ENCODE data around the gene DYSF.

The DYSF gene

DNA sequence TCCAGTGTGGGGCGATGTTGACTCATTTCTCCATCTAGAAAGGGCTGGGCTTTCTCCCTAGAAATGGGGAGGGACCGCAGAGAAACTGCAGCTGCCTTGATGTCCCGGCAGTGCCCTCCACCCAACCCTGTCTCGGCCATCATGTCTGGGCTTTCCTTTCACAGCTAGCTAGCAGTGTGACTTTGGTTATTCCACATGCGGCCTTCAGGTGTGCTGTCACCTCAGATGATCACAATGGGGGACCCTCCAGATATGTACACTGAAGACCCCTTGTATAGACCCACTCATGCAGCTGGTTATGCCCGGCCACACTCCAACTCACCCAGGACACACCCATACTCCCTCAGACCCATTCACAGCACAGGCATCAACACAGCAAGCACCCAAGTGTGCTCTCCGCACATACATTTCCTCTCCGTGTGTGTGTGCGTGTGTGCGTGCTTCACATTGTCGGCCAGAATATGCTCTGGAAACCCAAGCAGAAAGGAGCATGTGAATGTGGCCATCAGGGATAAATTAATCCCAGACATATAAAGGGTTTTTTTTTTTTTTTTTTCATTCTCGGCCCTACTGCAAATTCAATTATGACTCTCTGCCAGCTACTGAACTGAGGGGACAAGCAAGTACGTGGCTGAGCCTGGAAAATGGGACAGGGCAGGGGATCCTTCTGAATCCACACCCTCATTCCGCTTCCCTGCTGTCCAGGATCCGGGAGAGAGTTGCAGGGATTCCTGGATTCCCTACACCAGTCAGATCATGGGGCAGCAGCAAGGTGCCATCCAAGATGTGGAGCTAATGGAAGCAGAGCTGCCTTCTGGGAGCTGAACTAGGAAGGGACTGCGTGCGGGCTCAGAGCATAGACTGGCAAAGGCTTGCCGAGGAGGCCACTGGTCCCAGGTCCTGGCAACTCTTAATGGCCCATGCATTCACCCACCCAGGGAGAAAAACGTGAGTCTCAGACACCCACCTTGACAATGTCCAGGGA lies 240.2 kb downstream of the DYSF start:
- ChIA-PET POLR2A (ENCODE audit: low non-redundant PET) (no interaction called here), CTCF (interaction anchor here (0.6 kb wide), 1 partner anchor 30 kb away, joined by 4 read pairs; no protein-coding TSS in a partner anchor)
- TF ChIP-seq, protein P1, sequence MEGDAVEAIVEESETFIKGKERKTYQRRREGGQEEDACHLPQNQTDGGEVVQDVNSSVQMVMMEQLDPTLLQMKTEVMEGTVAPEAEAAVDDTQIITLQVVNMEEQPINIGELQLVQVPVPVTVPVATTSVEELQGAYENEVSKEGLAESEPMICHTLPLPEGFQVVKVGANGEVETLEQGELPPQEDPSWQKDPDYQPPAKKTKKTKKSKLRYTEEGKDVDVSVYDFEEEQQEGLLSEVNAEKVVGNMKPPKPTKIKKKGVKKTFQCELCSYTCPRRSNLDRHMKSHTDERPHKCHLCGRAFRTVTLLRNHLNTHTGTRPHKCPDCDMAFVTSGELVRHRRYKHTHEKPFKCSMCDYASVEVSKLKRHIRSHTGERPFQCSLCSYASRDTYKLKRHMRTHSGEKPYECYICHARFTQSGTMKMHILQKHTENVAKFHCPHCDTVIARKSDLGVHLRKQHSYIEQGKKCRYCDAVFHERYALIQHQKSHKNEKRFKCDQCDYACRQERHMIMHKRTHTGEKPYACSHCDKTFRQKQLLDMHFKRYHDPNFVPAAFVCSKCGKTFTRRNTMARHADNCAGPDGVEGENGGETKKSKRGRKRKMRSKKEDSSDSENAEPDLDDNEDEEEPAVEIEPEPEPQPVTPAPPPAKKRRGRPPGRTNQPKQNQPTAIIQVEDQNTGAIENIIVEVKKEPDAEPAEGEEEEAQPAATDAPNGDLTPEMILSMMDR (conservative IDR thresholded peaks at IDR 0.05; ENCODE audit: low read depth) = no peak
- H3K27ac ChIP-seq = no peak overlapping the region
- no peak for DNase-seq (ENCODE audit: low spot score)

DNA sequence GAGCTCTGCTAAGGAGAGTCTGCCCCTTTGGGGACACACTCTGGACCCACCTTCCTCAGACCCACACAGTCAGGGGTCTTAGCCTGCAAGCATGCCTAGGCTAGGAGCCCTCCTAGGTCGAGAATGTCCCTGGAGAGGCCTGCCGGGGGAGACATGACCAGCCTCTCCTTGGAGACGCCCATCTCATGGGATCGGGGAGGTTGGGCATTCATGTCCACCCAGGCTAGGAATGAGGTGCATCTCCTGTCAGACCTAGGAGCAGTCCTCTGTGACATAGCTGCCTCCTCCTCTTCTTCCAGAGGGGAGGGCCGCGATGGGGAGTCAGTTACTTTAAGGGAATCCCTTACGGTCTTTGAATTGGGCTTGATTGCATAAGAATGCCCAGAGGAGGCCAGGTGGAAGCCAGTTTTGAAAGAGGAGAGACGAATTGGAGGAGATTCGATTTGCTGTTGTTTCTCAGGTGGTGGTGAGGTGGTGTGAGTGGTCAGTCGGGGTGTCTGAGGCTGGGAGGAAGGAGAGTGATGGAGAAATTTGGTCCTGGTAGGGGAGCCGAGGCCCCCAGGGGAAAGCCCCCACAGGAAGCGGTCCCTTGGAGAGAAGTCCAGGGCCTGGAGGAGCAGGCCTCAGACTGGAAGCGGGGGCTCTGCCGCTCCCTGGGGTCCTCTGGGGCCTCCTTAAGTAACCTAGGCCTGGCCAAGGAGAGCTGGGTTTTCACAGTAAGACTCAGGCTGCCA lies 241.3 kb downstream of the DYSF start:
- POLR2A ChIA-PET (ENCODE audit: low non-redundant PET) = no interaction called here
- no peak overlapping the region for H3K27ac ChIP-seq
- CTCF ChIA-PET = no interaction called here
- TF ChIP-seq, protein P1 (conservative IDR thresholded peaks at IDR 0.05; ENCODE audit: low read depth) = no peak
- no peak for DNase-seq (ENCODE audit: low spot score)

DNA sequence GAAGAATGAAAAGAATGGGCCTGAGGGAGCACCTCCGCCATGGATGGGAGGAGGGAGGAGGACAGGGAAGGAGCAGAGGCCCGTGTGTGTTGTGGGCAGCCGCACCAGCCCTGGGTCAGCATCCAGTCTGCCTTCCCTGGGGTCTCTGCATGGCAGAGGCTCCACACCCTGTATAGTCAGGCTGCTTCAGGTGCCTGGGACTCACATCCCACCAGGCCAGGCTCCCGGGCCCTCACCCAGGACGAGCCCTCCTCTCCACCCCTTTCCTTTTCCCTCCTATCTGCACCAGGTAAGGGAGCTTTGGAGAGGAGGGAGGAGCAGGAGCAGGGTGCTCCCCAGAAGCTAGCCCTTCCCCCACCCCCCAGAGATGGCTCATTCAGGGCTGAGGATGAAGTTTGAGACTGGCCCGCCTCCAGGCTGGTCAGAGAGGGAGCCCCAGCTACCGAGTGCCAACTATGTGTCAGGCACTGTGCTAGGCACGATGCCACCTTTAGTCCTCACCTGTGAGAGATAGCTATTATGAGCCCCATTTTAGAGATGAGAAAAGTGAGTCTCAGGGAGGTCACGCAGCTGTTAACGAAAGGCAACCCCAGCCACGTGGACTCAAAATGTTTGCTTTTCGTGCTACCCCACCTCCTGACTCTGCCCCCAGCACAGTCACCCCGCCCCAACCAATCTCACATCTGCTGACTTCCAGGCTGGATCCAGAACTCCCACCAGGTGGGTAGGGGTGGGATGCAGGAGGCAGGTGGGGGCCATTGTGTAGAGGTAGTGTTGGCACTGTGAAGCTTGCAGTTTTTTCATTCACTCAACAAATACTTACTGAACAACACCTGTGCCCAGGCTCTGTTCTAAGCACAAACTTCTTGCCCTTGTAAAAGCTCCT lies 242.1 kb downstream of the DYSF start:
- DNase-seq (ENCODE audit: low spot score) = no peak
- CTCF ChIA-PET = no interaction called here
- H3K27ac ChIP-seq = no peak overlapping the region
- POLR2A ChIA-PET (ENCODE audit: low non-redundant PET) = no interaction called here
- TF ChIP-seq, protein P1 (conservative IDR thresholded peaks at IDR 0.05; ENCODE audit: low read depth) = no peak

DNA sequence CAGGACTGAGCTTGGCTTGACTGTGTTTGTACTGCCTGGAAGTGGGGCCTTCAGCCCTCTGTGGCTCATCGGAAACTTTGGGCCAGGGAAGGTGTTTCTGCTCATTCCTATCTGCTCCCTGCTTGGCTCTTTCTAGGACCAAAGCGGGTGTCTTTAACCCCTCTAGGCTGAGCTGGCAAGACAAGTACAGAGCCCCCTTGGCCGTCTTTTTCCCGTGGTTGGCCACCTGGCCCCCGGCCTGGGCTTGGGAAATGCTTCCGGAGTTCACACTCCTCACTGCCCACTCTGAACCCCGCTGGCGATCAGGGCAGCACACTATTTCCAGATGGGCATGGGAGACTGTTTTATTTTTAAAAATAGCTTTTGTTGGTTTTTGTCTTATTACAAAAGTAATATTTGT lies 243.0 kb downstream of the DYSF start:
- no peak overlapping the region for H3K27ac ChIP-seq
- ChIA-PET CTCF (no interaction called here), POLR2A (ENCODE audit: low non-redundant PET) (no interaction called here)
- TF ChIP-seq, protein P1 (conservative IDR thresholded peaks at IDR 0.05; ENCODE audit: low read depth) = no peak
- no peak for DNase-seq (ENCODE audit: low spot score)

DNA sequence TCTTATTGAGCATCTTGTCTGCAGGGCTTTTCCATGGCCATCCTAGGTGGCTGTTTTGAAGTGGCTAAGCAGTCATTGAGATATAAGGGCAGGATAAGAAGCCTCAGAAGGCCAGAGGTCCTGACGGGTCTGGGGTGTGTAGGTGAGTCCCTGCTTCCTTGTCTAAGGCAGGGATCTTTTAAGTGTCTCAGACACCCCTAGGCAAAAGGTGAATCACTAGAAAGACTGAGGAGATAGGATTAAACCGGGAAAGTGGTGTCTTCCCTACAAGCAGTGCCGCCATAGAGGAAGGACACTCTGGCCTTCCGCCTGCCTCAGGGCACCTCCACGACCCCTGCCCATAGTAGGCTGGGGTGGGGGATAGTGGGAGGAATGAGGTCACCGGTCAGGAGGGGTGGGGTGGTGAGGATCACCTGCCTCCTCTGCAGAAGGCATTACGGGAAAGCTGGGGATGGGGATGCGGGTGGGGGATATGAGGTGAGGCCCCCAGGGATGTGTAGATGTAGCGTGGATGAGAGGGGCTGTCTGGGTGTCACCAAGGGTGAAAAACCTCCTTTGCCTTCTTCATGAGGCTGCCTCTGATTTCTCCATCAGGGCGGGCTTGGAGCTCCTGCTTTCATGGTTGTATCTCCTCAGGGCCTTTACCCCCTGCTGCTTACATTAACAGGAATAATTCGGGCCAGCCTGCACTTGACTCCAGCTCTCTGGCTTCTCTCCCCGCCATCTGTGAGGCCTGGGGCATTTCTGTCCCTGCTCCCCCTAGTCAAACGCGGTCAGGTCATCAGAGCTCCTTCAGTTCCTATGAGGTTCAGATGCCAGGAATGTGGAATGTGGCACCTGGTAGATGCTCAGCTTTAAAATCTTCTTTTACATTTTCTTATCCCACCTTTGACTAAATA lies 244.0 kb downstream of the DYSF start:
- ChIA-PET CTCF (interaction anchor here (0.6 kb wide), 2 partner anchors 10 to 117 kb away, joined by 3 read pairs; no protein-coding TSS in a partner anchor), POLR2A (ENCODE audit: low non-redundant PET) (no interaction called here)
- no peak for DNase-seq (ENCODE audit: low spot score)
- TF ChIP-seq, protein P1 (conservative IDR thresholded peaks at IDR 0.05; ENCODE audit: low read depth) = no peak
- no peak overlapping the region for H3K27ac ChIP-seq

All from RWPE1 (cell line).